Measurements from ENCODE around the gene UIMC1. TPM values are rescaled to one million over a fixed set of nuclear protein-coding genes. Genes with fewer than 3 reads are reported as not detected.
A peak's percentile ranks its signal among the peaks of the same experiment; 100 is the strongest.

The UIMC1 gene
- total and polyA plus RNA-seq, 2 donors from 2014 or later = 16.2 to 37.9 TPM

DNA sequence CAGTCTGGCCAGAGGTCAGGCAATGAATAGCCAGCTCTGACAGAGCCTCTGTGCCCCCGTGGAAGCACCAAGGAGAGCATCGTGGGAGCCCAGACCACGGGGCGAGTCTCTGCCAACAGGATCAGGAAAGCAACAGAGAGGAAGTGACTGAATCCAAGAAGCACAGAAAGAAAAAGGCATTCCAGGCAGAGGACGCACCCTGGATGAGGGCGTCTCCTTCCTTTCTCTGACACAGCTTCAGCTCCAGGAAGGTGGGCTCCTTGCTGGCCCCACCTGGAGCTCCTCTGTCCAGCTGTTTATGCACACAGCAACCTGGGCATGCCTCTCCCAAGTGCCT, 124.0 kb downstream of the UIMC1 start:
- intact Hi-C loops (cut with DNase I) = no loop called here
- H3K9ac ChIP-seq (ENCODE audit: low read length in 3 of 3) = no peak overlapping the region
- no peak overlapping the region for H3K27ac ChIP-seq (ENCODE audit: low read depth in 2 of 2, low read length in 2 of 2)
- TF ChIP-seq, protein P1, sequence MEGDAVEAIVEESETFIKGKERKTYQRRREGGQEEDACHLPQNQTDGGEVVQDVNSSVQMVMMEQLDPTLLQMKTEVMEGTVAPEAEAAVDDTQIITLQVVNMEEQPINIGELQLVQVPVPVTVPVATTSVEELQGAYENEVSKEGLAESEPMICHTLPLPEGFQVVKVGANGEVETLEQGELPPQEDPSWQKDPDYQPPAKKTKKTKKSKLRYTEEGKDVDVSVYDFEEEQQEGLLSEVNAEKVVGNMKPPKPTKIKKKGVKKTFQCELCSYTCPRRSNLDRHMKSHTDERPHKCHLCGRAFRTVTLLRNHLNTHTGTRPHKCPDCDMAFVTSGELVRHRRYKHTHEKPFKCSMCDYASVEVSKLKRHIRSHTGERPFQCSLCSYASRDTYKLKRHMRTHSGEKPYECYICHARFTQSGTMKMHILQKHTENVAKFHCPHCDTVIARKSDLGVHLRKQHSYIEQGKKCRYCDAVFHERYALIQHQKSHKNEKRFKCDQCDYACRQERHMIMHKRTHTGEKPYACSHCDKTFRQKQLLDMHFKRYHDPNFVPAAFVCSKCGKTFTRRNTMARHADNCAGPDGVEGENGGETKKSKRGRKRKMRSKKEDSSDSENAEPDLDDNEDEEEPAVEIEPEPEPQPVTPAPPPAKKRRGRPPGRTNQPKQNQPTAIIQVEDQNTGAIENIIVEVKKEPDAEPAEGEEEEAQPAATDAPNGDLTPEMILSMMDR (IDR thresholded peaks at IDR 0.05; ENCODE audit: borderline replicate concordance, extremely low read depth, insufficient read depth) = no peak
- DNase-seq = no peak
- H3K27me3 ChIP-seq (ENCODE audit: control insufficient read depth, insufficient read depth, low read length) = no peaks in the 10 kb centered on the region
- no peak for FAIRE-seq
- H3K4me1 ChIP-seq (ENCODE audit: control insufficient read depth in 2 of 3, insufficient read depth in 2 of 3, low read depth in 1 of 3, low read length in 3 of 3) = no peaks in the 10 kb centered on the region
- no peaks in the 10 kb centered on the region for H3K36me3 ChIP-seq (ENCODE audit: control insufficient read depth in 2 of 3, insufficient read depth in 3 of 3, low read length in 3 of 3)
- H3K4me3 ChIP-seq (ENCODE audit: low read length in 3 of 3) = no peak overlapping the region
- H3K9me3 ChIP-seq (ENCODE audit: control insufficient read depth in 2 of 3, insufficient read depth in 1 of 3, low read length in 3 of 3) = no peaks in the 10 kb centered on the region

DNA sequence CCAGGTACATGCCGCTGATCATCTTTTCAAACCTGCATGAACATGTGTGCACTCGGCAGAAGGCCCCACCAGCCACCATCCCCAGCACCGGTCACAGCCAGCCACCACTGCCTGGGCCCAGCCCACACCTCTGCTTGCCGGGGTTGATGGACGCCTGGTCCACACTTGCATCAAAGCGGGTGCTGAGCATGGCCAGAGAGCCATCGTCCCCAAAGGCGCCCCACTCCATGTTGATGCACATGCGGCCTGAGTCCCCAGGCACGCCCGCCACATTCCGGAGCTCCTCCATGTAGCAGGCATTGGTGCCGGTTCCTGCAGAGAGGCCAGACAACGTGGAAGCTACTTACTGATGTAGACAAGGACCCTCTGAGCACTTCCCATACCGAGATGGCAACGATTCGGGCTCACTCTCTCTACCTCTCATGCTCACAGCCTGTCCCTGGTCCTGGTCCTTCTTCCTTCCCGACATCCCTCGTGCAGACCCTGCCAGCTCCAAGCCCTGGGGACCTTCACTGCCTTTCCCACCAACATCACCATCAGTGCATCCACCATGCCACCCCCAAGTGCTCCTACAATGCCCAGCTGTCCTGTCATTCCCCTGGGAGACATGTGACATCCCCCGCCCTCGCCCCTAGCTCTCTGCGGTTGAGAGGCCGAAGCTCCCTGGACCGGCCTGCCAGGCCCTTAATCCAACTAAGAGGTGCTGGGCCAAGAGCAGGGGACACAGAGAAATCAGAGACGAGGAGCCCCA, 124.6 kb downstream of the UIMC1 start:
- Histone ChIP-seq H3K36me3 (ENCODE audit: control insufficient read depth in 2 of 3, insufficient read depth in 3 of 3, low read length in 3 of 3) (no peaks in the 10 kb centered on the region), H3K4me1 (ENCODE audit: control insufficient read depth in 2 of 3, insufficient read depth in 2 of 3, low read depth in 1 of 3, low read length in 3 of 3) (no peaks in the 10 kb centered on the region), H3K27ac (ENCODE audit: low read depth in 2 of 2, low read length in 2 of 2) (no peak overlapping the region), H3K4me3 (ENCODE audit: low read length in 3 of 3) (no peak overlapping the region), H3K9ac (ENCODE audit: low read length in 3 of 3) (no peak overlapping the region), H3K27me3 (ENCODE audit: control insufficient read depth, insufficient read depth, low read length) (no peaks in the 10 kb centered on the region), H3K9me3 (ENCODE audit: control insufficient read depth in 2 of 3, insufficient read depth in 1 of 3, low read length in 3 of 3) (no peaks in the 10 kb centered on the region)
- intact Hi-C loops (cut with DNase I) = no loop called here
- TF ChIP-seq, protein P1 (IDR thresholded peaks at IDR 0.05; ENCODE audit: borderline replicate concordance, extremely low read depth, insufficient read depth) = no peak
- DNase-seq (peak in 1 of 5 donors; percentile 68), FAIRE-seq (no peak)

DNA sequence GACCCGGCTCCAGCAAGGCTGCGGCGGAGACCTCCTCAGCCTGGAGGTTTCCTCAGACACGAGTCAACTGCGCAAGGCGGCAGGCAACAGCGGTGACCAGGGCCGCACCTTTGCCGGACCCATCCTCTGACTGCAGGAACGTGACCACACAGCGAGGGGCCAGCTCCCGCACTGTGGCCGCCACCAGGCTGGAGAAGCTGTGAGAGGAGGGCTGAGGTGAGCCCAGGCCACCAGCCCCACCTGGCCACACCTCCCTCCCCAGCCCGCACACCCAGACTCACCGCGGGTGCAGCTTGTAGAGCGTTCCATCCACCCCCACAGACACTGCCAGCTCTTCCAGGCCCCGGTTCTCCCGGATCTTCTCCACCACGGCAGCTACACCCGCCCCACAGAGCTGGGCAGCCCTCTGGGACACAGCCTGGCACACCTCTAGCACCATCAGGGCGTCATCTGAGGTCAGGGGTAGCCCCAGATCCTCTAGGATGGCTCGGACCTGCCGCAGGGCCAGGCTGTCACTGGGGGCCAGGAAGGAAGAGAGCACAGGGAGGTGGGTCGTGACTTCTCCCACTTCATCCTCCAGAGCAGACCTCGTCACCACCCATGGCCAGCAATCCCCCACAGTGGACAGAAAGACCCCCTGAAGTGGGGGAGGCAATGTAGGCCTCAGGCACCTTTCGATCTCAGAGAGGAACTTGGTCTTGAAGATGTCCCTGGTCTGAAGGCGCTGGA, 125.4 kb downstream of the UIMC1 start:
- intact Hi-C loops (cut with DNase I) = no loop called here
- Histone ChIP-seq H3K9me3 (ENCODE audit: control insufficient read depth in 2 of 3, insufficient read depth in 1 of 3, low read length in 3 of 3) (no peaks in the 10 kb centered on the region), H3K9ac (ENCODE audit: low read length in 3 of 3) (no peak overlapping the region), H3K4me3 (ENCODE audit: low read length in 3 of 3) (no peak overlapping the region), H3K4me1 (ENCODE audit: control insufficient read depth in 2 of 3, insufficient read depth in 2 of 3, low read depth in 1 of 3, low read length in 3 of 3) (no peaks in the 10 kb centered on the region), H3K27me3 (ENCODE audit: control insufficient read depth, insufficient read depth, low read length) (no peaks in the 10 kb centered on the region), H3K27ac (ENCODE audit: low read depth in 2 of 2, low read length in 2 of 2) (no peak overlapping the region), H3K36me3 (ENCODE audit: control insufficient read depth in 2 of 3, insufficient read depth in 3 of 3, low read length in 3 of 3) (no peaks in the 10 kb centered on the region)
- TF ChIP-seq, protein P1 (IDR thresholded peaks at IDR 0.05; ENCODE audit: borderline replicate concordance, extremely low read depth, insufficient read depth) = no peak
- peak in 1 of 5 donors; percentile 54 for DNase-seq
- no peak for FAIRE-seq
